Measurements from ENCODE around the gene MATK.

- TF ChIP-seq SP1 (IDR thresholded peaks at IDR 0.05) (no peak), FOXM1 (IDR thresholded peaks at IDR 0.05; ENCODE audit: borderline replicate concordance) (no peak), NFRKB (IDR thresholded peaks at IDR 0.05) (no peak)
Measured at GRCh38 chr19:3790209-3790734, 4.1 kb upstream of the MATK start.
